Smooth muscle cell (in vitro differentiated cells): Measurements from ENCODE around the gene CTXN3. TPM values are rescaled to one million over a fixed set of nuclear protein-coding genes. Genes with fewer than 3 reads are reported as not detected.

Experiments
- DNase-seq: peaks from one replicate; lab custom pipeline; 2025; ENCODE audit not compliant: unreplicated experiment; lab: John Stamatoyannopoulos, UW
- H2AFZ ChIP-seq: fragments of 200-600 bp; sonication (generic); 2 replicates; pipeline ENCODE4 v1.6.0; 2016; ENCODE audit warnings: antibody characterized with exemption, low read depth, mild to moderate bottlenecking
- H3F3A ChIP-seq: fragments of 200-600 bp; sonication (generic); 2 replicates; pipeline ENCODE4 v1.6.0; 2017; ENCODE audit warnings: antibody characterized with exemption, low read depth
- H3K27ac ChIP-seq: fragments of 200-600 bp; sonication (generic); 2 replicates; pipeline ENCODE4 v1.5.1; 2016; ENCODE audit warnings: low read depth, mild to moderate bottlenecking
- H3K27me3 ChIP-seq: fragments of 200-600 bp; sonication (generic); 2 replicates; pipeline ENCODE4 v1.6.1; 2016; ENCODE audit warnings: low read depth, mild to moderate bottlenecking
- H3K36me3 ChIP-seq: fragments of 200-600 bp; sonication (generic); 2 replicates; pipeline ENCODE4 v1.5.1; 2016; ENCODE audit warnings: low read depth
- H3K4me1 ChIP-seq: fragments of 200-600 bp; sonication (generic); 2 replicates; pipeline ENCODE4 v1.5.1; 2016; ENCODE audit warnings: low read depth
- H3K4me2 ChIP-seq: fragments of 200-600 bp; sonication (generic); 2 replicates; pipeline ENCODE4 v1.6.0; 2016; ENCODE audit warnings: mild to moderate bottlenecking
- H3K4me3 ChIP-seq: fragments of 200-600 bp; sonication (generic); 2 replicates; pipeline ENCODE4 v1.5.1; 2016; ENCODE audit warnings: mild to moderate bottlenecking
- H3K79me2 ChIP-seq: fragments of 200-600 bp; sonication (generic); 2 replicates; pipeline ENCODE4 v1.6.0; 2016; ENCODE audit warnings: low read depth, mild to moderate bottlenecking
- H3K9ac ChIP-seq: fragments of 200-600 bp; sonication (generic); 2 replicates; pipeline ENCODE4 v1.6.0; 2016; ENCODE audit warnings: low read depth
- H3K9me3 ChIP-seq: fragments of 200-600 bp; sonication (generic); replicated peaks from 2 replicates; pipeline ENCODE4 v1.5.1; 2016; ENCODE audit warnings: low read depth
- H4K20me1 ChIP-seq: fragments of 200-600 bp; sonication (generic); 2 replicates; pipeline ENCODE4 v1.6.0; 2016; ENCODE audit warnings: low read depth
- CTCF ChIP-seq: fragments of 200-600 bp; sonication (generic); IDR thresholded peaks from 2 replicates; pipeline ENCODE4 v1.5.1; 2017; ENCODE audit warnings: borderline replicate concordance, mild to moderate bottlenecking, antibody characterized with exemption; ENCODE audit not compliant: insufficient read depth, poor library complexity, severe bottlenecking
- WGBS: methylation state at CpG from one replicate; pipeline ENCODE4 v1.1.7; 2016; ENCODE audit warnings: low lambda C conversion rate; 5-methylcytosine and 5-hydroxymethylcytosine counted together
- polyA plus RNA-seq: library from polyadenylated mRNA; unstranded; fragments of >200 nt; fragmentation: Nextera tagmentation; extraction: Ambion mirVana; gene quantifications from 2 replicates; pipeline ENCODE4 v1.2.1, GENCODE V29; 2016
- total RNA-seq: library from RNA; depleted of rRNA; stranded (reverse); fragments of >200 nt; gene quantifications from 2 replicates; pipeline ENCODE4 v1.2.3, GENCODE V29; 2014

CTXN3 gene
- total and polyA plus RNA-seq, 2 experiments from 2014 or later: not detected

- H3K9ac ChIP-seq: no peak overlapping the region
- no peak overlapping the region for H2AFZ ChIP-seq
- no peak overlapping the region for H3K4me3 ChIP-seq
- no peak for DNase-seq
- H3K4me2 ChIP-seq: no peak overlapping the region
- H3K4me1 ChIP-seq: no peaks in the 10 kb centered on the region
- WGBS: 91% methylated on average over 4 of the region's 4 CpGs
- H3K79me2 ChIP-seq: no peaks in the 10 kb centered on the region
- no peaks in the 10 kb centered on the region for H3K36me3 ChIP-seq
- H4K20me1 ChIP-seq: no peaks in the 10 kb centered on the region
- H3K27ac ChIP-seq: no peak overlapping the region
- H3K27me3 ChIP-seq: no peaks in the 10 kb centered on the region
- H3K9me3 ChIP-seq: no peaks in the 10 kb centered on the region
- TF ChIP-seq CTCF: no peak
- no peaks in the 10 kb centered on the region for H3F3A ChIP-seq
These were observed 34.1 kb downstream of the CTXN3 start for GRCh38 chr5:127683008-127683407.

GRCh38 chr5:127684726-127685467 is 36.0 kb downstream of the CTXN3 start:
- no peak for TF ChIP-seq CTCF
- Histone ChIP-seq H3K79me2 (no peaks in the 10 kb centered on the region), H3K9ac (no peak overlapping the region), H3K9me3 (no peaks in the 10 kb centered on the region), H4K20me1 (no peaks in the 10 kb centered on the region), H3K4me3 (no peak overlapping the region), H2AFZ (no peak overlapping the region), H3K27ac (no peak overlapping the region), H3K4me1 (no peaks in the 10 kb centered on the region), H3K4me2 (no peak overlapping the region), H3K36me3 (no peaks in the 10 kb centered on the region), H3F3A (no peaks in the 10 kb centered on the region), H3K27me3 (no peaks in the 10 kb centered on the region)
- DNase-seq: no peak
- WGBS: 87% methylated on average over 6 of the region's 6 CpGs

GRCh38 chr5:127685662-127686061 is 36.8 kb downstream of the CTXN3 start:
- H3K9me3 ChIP-seq: no peaks in the 10 kb centered on the region
- no peaks in the 10 kb centered on the region for H3K4me1 ChIP-seq
- H3K4me2 ChIP-seq: no peak overlapping the region
- no peaks in the 10 kb centered on the region for H3K27me3 ChIP-seq
- WGBS: 86% methylated on average over 2 of the region's 2 CpGs
- no peak for TF ChIP-seq CTCF
- H3K79me2 ChIP-seq: no peaks in the 10 kb centered on the region
- H3F3A ChIP-seq: no peaks in the 10 kb centered on the region
- no peak overlapping the region for H2AFZ ChIP-seq
- no peaks in the 10 kb centered on the region for H4K20me1 ChIP-seq
- no peak overlapping the region for H3K27ac ChIP-seq
- H3K9ac ChIP-seq: no peak overlapping the region
- no peak for DNase-seq
- no peak overlapping the region for H3K4me3 ChIP-seq
- no peaks in the 10 kb centered on the region for H3K36me3 ChIP-seq

- no peak for DNase-seq
- Histone ChIP-seq H3K9ac (no peak overlapping the region), H2AFZ (no peak overlapping the region), H3F3A (no peaks in the 10 kb centered on the region), H3K27ac (no peak overlapping the region), H3K36me3 (no peaks in the 10 kb centered on the region), H3K4me2 (no peak overlapping the region), H3K9me3 (no peaks in the 10 kb centered on the region), H3K4me1 (no peaks in the 10 kb centered on the region), H3K79me2 (no peaks in the 10 kb centered on the region), H4K20me1 (no peaks in the 10 kb centered on the region), H3K4me3 (no peak overlapping the region), H3K27me3 (no peaks in the 10 kb centered on the region)
- no peak for TF ChIP-seq CTCF
These were observed 37.5 kb downstream of the CTXN3 start for GRCh38 chr5:127686424-127686823.
